Measurements from ENCODE around the gene SELENON.

The SELENON gene

DNA sequence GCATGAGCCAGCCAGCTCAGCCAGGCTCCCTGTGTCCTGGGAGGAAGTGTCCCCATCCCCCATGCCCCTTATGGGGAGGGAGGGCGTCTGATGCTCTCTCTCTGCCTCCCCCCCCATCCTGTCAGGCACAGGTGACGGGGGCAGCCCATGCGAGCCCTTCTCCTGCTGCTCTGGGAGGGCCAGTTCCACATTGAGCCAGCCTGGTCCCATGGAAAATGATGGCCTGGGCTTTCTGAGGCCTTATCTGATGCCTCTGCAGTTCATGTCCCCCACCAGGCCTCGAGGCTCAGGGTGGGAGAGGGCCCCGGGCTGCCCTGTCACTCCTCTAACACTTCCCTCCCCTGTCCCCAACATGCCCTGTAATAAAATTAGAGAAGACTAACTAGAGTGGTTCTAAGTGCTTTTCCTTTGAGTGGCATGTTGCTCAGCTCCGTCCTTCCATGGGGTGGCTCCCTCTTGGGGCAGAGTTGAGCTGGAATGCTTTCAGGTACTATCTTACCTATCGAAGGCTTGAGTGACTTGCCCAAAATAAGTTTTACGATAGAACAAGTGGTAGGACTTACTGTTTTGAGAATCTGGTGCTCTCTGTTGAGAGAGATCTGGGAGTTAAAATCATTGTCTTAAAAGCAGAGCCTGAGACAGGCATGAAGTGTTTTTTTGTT is 18.0 kb downstream of the SELENON start:
- no peak overlapping the region for H3K4me3 ChIP-seq (ENCODE audit: control insufficient read depth, low read depth, low read length)
- TF ChIP-seq CTCF (IDR thresholded peaks at IDR 0.05; ENCODE audit: control insufficient read depth, insufficient read depth, low read depth, low read length, missing control alignments) = peak; percentile 20
- no peak for DNase-seq (ENCODE audit: low read depth)

GRCh38 chr1:25818569-25818968 is 18.6 kb downstream of the SELENON start:
- no peak for TF ChIP-seq CTCF (IDR thresholded peaks at IDR 0.05; ENCODE audit: control insufficient read depth, insufficient read depth, low read depth, low read length, missing control alignments)
- peak overlapping the region; percentile 56; the same call in 1 of the 2 replicates for H3K4me3 ChIP-seq (ENCODE audit: control insufficient read depth, low read depth, low read length)
- DNase-seq (ENCODE audit: low read depth) = no peak

GRCh38 chr1:25819491-25820246 is 19.7 kb downstream of the SELENON start, which contains the start of gene MTFR1L:
MTFR1L (plus strand) TSS chr1:25819954; CDS start chr1:25823105, 3,151 bp downstream.
- H3K4me3 ChIP-seq (ENCODE audit: control insufficient read depth, low read depth, low read length) = peak within 1 kb of the TSS; percentile 56
- no peak for DNase-seq (ENCODE audit: low read depth)
- no peak for TF ChIP-seq CTCF (IDR thresholded peaks at IDR 0.05; ENCODE audit: control insufficient read depth, insufficient read depth, low read depth, low read length, missing control alignments)

DNA sequence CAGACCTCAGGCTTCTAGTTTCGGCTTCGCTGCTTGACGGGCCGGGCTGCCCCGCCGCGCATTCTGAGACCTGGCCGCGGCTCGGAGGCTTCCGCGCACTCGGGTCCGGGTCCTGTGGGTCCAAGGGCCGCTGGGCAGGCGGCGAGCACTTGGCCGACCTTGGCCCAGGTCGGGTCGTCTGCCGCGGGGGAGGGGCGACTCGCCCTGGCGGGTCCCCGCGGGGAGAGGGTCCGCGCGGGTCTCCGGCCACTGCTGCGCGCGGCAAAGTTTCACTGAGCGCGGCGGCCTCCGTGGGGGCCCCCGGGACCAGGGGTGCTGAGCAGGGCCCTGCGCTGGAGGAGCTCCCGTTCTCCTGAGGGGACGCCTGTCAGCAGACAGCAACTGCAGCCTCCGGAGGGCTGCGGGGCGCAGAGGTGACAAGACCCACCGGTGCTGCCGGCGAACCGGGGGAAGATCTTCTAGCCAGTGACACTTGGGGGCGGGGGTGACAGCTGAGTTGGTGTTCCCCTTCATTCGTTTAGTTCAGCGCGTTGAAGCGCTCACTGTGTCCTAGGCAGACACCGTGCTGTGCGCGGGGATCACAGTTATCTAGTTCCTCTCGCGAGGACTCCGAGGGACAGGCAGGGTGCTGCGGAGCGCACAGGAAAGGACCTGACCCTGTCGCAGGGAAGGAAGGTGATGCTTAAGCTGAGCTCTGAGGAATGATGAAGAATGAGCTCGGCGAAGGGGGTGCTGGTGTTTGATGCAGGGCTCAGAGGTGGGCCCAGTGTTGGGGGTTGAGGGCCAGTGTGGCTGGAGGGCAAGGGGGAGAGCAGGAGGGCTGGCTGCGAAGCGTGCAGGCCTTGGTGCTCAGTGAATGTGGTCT is 20.5 kb downstream of the SELENON start:
- no peak for DNase-seq (ENCODE audit: low read depth)
- H3K4me3 ChIP-seq (ENCODE audit: control insufficient read depth, low read depth, low read length) = peak overlapping the region; percentile 56
- TF ChIP-seq CTCF (IDR thresholded peaks at IDR 0.05; ENCODE audit: control insufficient read depth, insufficient read depth, low read depth, low read length, missing control alignments) = no peak

- peak overlapping the region; percentile 56 for H3K4me3 ChIP-seq (ENCODE audit: control insufficient read depth, low read depth, low read length)
- no peak for DNase-seq (ENCODE audit: low read depth)
- no peak for TF ChIP-seq CTCF (IDR thresholded peaks at IDR 0.05; ENCODE audit: control insufficient read depth, insufficient read depth, low read depth, low read length, missing control alignments)
These were observed 21.1 kb downstream of the SELENON start for GRCh38 chr1:25821112-25821476.

GRCh38 chr1:25821630-25822091 is 21.7 kb downstream of the SELENON start:
- DNase-seq (ENCODE audit: low read depth) = no peak
- H3K4me3 ChIP-seq (ENCODE audit: control insufficient read depth, low read depth, low read length) = no peak overlapping the region; the same call in 1 of the 2 replicates
- no peak for TF ChIP-seq CTCF (IDR thresholded peaks at IDR 0.05; ENCODE audit: control insufficient read depth, insufficient read depth, low read depth, low read length, missing control alignments)
